ENCODE measurements around the gene CTSF. TPM values are rescaled to one million over a fixed set of nuclear protein-coding genes. Genes with fewer than 3 reads are reported as not detected.

Gene CTSF
- total and polyA plus RNA-seq, 2 donors (not counting 1 experiment from before 2014, with no cell fraction given): 17.1 to 26.6 TPM

GRCh38 chr11:66529069-66529468, 39.3 kb downstream of the CTSF start:
- no peak for DNase-seq (ENCODE audit: low read depth in 2 of 2)

GRCh38 chr11:66524304-66525040, 43.9 kb downstream of the CTSF start:
- Histone ChIP-seq H3K4me1 (ENCODE audit: control insufficient read depth, extremely low read depth, insufficient read depth, low read length) (no peaks in the 10 kb centered on the region), H3K9ac (ENCODE audit: insufficient read depth, low read length) (no peak overlapping the region), H4K20me1 (ENCODE audit: control insufficient read depth, extremely low read depth, insufficient read depth, low read length) (no peaks in the 10 kb centered on the region), H2AFZ (ENCODE audit: low read length) (no peak overlapping the region), H3K27ac (ENCODE audit: insufficient read depth, low read length) (no peak overlapping the region), H3K36me3 (ENCODE audit: control insufficient read depth, insufficient read depth, low read length) (peaks cover under 1% of the 10 kb centered on the region), H3K79me2 (ENCODE audit: control insufficient read depth, insufficient read depth, low read length) (no peaks in the 10 kb centered on the region), H3K4me3 (replicated peaks in 1 of 4; ENCODE audit: control extremely low read depth in 1 of 4, insufficient read depth in 1 of 4, low read depth in 3 of 4, low read length in 4 of 4) (no peak overlapping the region), H3K27me3 (ENCODE audit: control insufficient read depth, insufficient read depth, low read length) (no peaks in the 10 kb centered on the region), H3K9me3 (ENCODE audit: control insufficient read depth, insufficient read depth, low read depth, low read length) (no peaks in the 10 kb centered on the region), H3K4me2 (ENCODE audit: extremely low read depth, insufficient read depth, low read length) (no peak overlapping the region)
- DNase-seq (ENCODE audit: low read depth in 2 of 2): no peak
- no peak for TF ChIP-seq CTCF (conservative IDR thresholded peaks at IDR 0.05 in 1 of 2, IDR thresholded peaks at IDR 0.05 in 1 of 2; ENCODE audit: low read depth in 1 of 2, low read length in 2 of 2)
- no peak for TF ChIP-seq EZH2 (IDR thresholded peaks at IDR 0.05; ENCODE audit: low read length, missing control alignments)

More at GRCh38 chr11:66529069-66529468, 39.3 kb downstream of the CTSF start:
- TF ChIP-seq EZH2 (IDR thresholded peaks at IDR 0.05; ENCODE audit: low read length, missing control alignments): no peak
- TF ChIP-seq CTCF (conservative IDR thresholded peaks at IDR 0.05 in 1 of 2, IDR thresholded peaks at IDR 0.05 in 1 of 2; ENCODE audit: low read depth in 1 of 2, low read length in 2 of 2): no peak
- no peaks in the 10 kb centered on the region for H4K20me1 ChIP-seq (ENCODE audit: control insufficient read depth, extremely low read depth, insufficient read depth, low read length)
- H3K4me1 ChIP-seq (ENCODE audit: control insufficient read depth, extremely low read depth, insufficient read depth, low read length): no peaks in the 10 kb centered on the region
- H3K79me2 ChIP-seq (ENCODE audit: control insufficient read depth, insufficient read depth, low read length): no peaks in the 10 kb centered on the region
- no peak overlapping the region for H3K9ac ChIP-seq (ENCODE audit: insufficient read depth, low read length)
- no peaks in the 10 kb centered on the region for H3K27me3 ChIP-seq (ENCODE audit: control insufficient read depth, insufficient read depth, low read length)
- no peak overlapping the region for H3K4me2 ChIP-seq (ENCODE audit: extremely low read depth, insufficient read depth, low read length)
- H2AFZ ChIP-seq (ENCODE audit: low read length): no peak overlapping the region
- H3K36me3 ChIP-seq (ENCODE audit: control insufficient read depth, insufficient read depth, low read length): no peaks in the 10 kb centered on the region
- H3K27ac ChIP-seq (ENCODE audit: insufficient read depth, low read length): no peak overlapping the region
- no peaks in the 10 kb centered on the region for H3K9me3 ChIP-seq (ENCODE audit: control insufficient read depth, insufficient read depth, low read depth, low read length)
- H3K4me3 ChIP-seq (replicated peaks in 1 of 4; ENCODE audit: control extremely low read depth in 1 of 4, insufficient read depth in 1 of 4, low read depth in 3 of 4, low read length in 4 of 4): no peak overlapping the region

- Histone ChIP-seq H3K27me3 (ENCODE audit: control insufficient read depth, insufficient read depth, low read length) (no peaks in the 10 kb centered on the region), H3K79me2 (ENCODE audit: control insufficient read depth, insufficient read depth, low read length) (no peaks in the 10 kb centered on the region), H3K4me2 (ENCODE audit: extremely low read depth, insufficient read depth, low read length) (no peak overlapping the region), H4K20me1 (ENCODE audit: control insufficient read depth, extremely low read depth, insufficient read depth, low read length) (no peaks in the 10 kb centered on the region), H3K4me3 (replicated peaks in 1 of 4; ENCODE audit: control extremely low read depth in 1 of 4, insufficient read depth in 1 of 4, low read depth in 3 of 4, low read length in 4 of 4) (no peak overlapping the region), H3K9ac (ENCODE audit: insufficient read depth, low read length) (no peak overlapping the region), H2AFZ (ENCODE audit: low read length) (no peak overlapping the region), H3K27ac (ENCODE audit: insufficient read depth, low read length) (no peak overlapping the region), H3K36me3 (ENCODE audit: control insufficient read depth, insufficient read depth, low read length) (peaks cover 2% of the 10 kb centered on the region), H3K4me1 (ENCODE audit: control insufficient read depth, extremely low read depth, insufficient read depth, low read length) (no peaks in the 10 kb centered on the region), H3K9me3 (ENCODE audit: control insufficient read depth, insufficient read depth, low read depth, low read length) (no peaks in the 10 kb centered on the region)
- no peak for DNase-seq (ENCODE audit: low read depth in 2 of 2)
- no peak for TF ChIP-seq EZH2 (IDR thresholded peaks at IDR 0.05; ENCODE audit: low read length, missing control alignments)
- TF ChIP-seq CTCF (conservative IDR thresholded peaks at IDR 0.05 in 1 of 2, IDR thresholded peaks at IDR 0.05 in 1 of 2; ENCODE audit: low read depth in 1 of 2, low read length in 2 of 2): no peak
Measured at GRCh38 chr11:66523611-66524010, 44.8 kb downstream of the CTSF start.

Other genes with a start within 250 kb of the CTSF start
- 12.6 and 22.1 TPM in 2 replicates for gene RIN1, start 232.2 kb downstream of the CTSF start, total RNA-seq
- gene RIN1, start 232.2 kb downstream of the CTSF start, polyA plus RNA-seq: 6.3 and 10.6 TPM in 2 replicates
- gene BRMS1, start 223.5 kb downstream of the CTSF start, total RNA-seq: 43.9 and 50.6 TPM in 2 replicates
- 25.7 and 41.6 TPM in 2 replicates for gene BRMS1, start 223.5 kb downstream of the CTSF start, polyA plus RNA-seq
- 34.7 and 48.9 TPM in 2 replicates for gene B4GAT1, start 221.0 kb downstream of the CTSF start, total RNA-seq
- gene B4GAT1, start 221.0 kb downstream of the CTSF start, polyA plus RNA-seq: 13.1 and 15.7 TPM in 2 replicates
- under 0.01 and 0.17 TPM in 2 replicates for gene SLC29A2, start 196.8 kb downstream of the CTSF start, total RNA-seq
- gene SLC29A2, start 196.8 kb downstream of the CTSF start, polyA plus RNA-seq: 0.15 and 1.7 TPM in 2 replicates
- not detected in 2 replicates for gene NPAS4, start 147.6 kb downstream of the CTSF start, total RNA-seq
- gene NPAS4, start 147.6 kb downstream of the CTSF start, polyA plus RNA-seq: 0.08 and 0.16 TPM in 2 replicates
- 32.7 and 39.3 TPM in 2 replicates for gene MRPL11, start 129.8 kb downstream of the CTSF start, total RNA-seq
- gene MRPL11, start 129.8 kb downstream of the CTSF start, polyA plus RNA-seq: 35.7 and 55.9 TPM in 2 replicates
- 16.2 and 20.3 TPM in 2 replicates for gene PELI3, start 101.7 kb downstream of the CTSF start, total RNA-seq
- 5.0 and 5.1 TPM in 2 replicates for gene PELI3, start 101.7 kb downstream of the CTSF start, polyA plus RNA-seq
- 28.2 and 39.6 TPM in 2 replicates for gene DPP3, start 88.2 kb downstream of the CTSF start, total RNA-seq
- 33.6 and 42.1 TPM in 2 replicates for gene DPP3, start 88.2 kb downstream of the CTSF start, polyA plus RNA-seq
- 20.3 and 20.5 TPM in 2 replicates for gene BBS1, start 58.0 kb downstream of the CTSF start, total RNA-seq
- 11.6 and 16.5 TPM in 2 replicates for gene BBS1, start 58.0 kb downstream of the CTSF start, polyA plus RNA-seq
- gene ZDHHC24, start 22.6 kb downstream of the CTSF start, total RNA-seq: 8.7 and 11.6 TPM in 2 replicates
- gene ZDHHC24, start 22.6 kb downstream of the CTSF start, polyA plus RNA-seq: 5.1 and 6.0 TPM in 2 replicates
- under 0.01 TPM in 1 of 2 replicates, not detected in the other for gene ACTN3, start 21.7 kb downstream of the CTSF start, total RNA-seq
- 0.02 TPM in 1 of 2 replicates, not detected in the other for gene ACTN3, start 21.7 kb downstream of the CTSF start, polyA plus RNA-seq
- gene CCDC87, start 24.5 kb upstream of the CTSF start, total RNA-seq: 0.26 and 0.33 TPM in 2 replicates
- 0.11 and 0.15 TPM in 2 replicates for gene CCDC87, start 24.5 kb upstream of the CTSF start, polyA plus RNA-seq
- 41.6 and 42.4 TPM in 2 replicates for gene CCS, start 24.6 kb upstream of the CTSF start, total RNA-seq
- gene CCS, start 24.6 kb upstream of the CTSF start, polyA plus RNA-seq: 16.9 and 22.5 TPM in 2 replicates
- 14.1 and 27.6 TPM in 2 replicates for gene RBM14, start 48.0 kb upstream of the CTSF start, total RNA-seq
- 13.2 and 25.4 TPM in 2 replicates for gene RBM14, start 48.0 kb upstream of the CTSF start, polyA plus RNA-seq
- gene RBM4, start 70.1 kb upstream of the CTSF start, total RNA-seq: 91.2 and 105 TPM in 2 replicates
- 161 and 193 TPM in 2 replicates for gene RBM4, start 70.1 kb upstream of the CTSF start, polyA plus RNA-seq
- 28.0 and 28.4 TPM in 2 replicates for gene RBM4B, start 109.3 kb upstream of the CTSF start, total RNA-seq
- 24.6 and 27.8 TPM in 2 replicates for gene RBM4B, start 109.3 kb upstream of the CTSF start, polyA plus RNA-seq
- gene SPTBN2, start 160.6 kb upstream of the CTSF start, total RNA-seq: 0.51 and 0.99 TPM in 2 replicates
- 0.09 and 0.53 TPM in 2 replicates for gene SPTBN2, start 160.6 kb upstream of the CTSF start, polyA plus RNA-seq

Data from fibroblast of lung (primary cell).